A549 treated with CORT108297 at 1 μM for 4 hours (cell line): ENCODE data around the gene NPAS1. TPM values are rescaled to one million over a fixed set of nuclear protein-coding genes. Genes with fewer than 3 reads are reported as not detected.

Source experiments
- total RNA-seq: library from RNA; stranded (reverse); fragments of 200-300 nt; extraction: Qiagen RNA extraction; gene quantifications from 5 replicates; pipeline ENCODE4 v1.2.3, GENCODE V29; 2022

NPAS1 gene, protein sequence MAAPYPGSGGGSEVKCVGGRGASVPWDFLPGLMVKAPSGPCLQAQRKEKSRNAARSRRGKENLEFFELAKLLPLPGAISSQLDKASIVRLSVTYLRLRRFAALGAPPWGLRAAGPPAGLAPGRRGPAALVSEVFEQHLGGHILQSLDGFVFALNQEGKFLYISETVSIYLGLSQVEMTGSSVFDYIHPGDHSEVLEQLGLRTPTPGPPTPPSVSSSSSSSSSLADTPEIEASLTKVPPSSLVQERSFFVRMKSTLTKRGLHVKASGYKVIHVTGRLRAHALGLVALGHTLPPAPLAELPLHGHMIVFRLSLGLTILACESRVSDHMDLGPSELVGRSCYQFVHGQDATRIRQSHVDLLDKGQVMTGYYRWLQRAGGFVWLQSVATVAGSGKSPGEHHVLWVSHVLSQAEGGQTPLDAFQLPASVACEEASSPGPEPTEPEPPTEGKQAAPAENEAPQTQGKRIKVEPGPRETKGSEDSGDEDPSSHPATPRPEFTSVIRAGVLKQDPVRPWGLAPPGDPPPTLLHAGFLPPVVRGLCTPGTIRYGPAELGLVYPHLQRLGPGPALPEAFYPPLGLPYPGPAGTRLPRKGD
- total RNA-seq, result 5.3 to 8.6 TPM (median 6.4 TPM) in 5 replicates

GRCh38 chr19:47019431-47020041 is at the start of gene NPAS1:
Gene NPAS1, plus strand, starts transcription at chr19:47019837. Its CDS starts 1,211 bp downstream, at chr19:47021048.

Other genes starting within 250 kb of the NPAS1 start
- gene SLC1A5, start 231.2 kb upstream of the NPAS1 start, total RNA-seq, result 235 to 281 TPM (median 252 TPM) in 5 replicates
- 232 to 329 TPM (median 314 TPM) in 5 replicates for gene AP2S1, start 169.0 kb upstream of the NPAS1 start, total RNA-seq
- 23.0 to 30.9 TPM (median 29.0 TPM) in 5 replicates for gene ARHGAP35, start 158.8 kb upstream of the NPAS1 start, total RNA-seq
- gene TMEM160, start 28.8 kb downstream of the NPAS1 start, total RNA-seq, result 30.6 to 86.8 TPM (median 78.4 TPM) in 5 replicates
- 18.6 to 20.9 TPM (median 18.8 TPM) in 5 replicates for gene ZC3H4, start 93.9 kb downstream of the NPAS1 start, total RNA-seq
- gene SAE1, start 111.0 kb downstream of the NPAS1 start, total RNA-seq, result 204 to 243 TPM (median 210 TPM) in 5 replicates
- gene BBC3, start 211.4 kb downstream of the NPAS1 start, total RNA-seq, result 18.2 to 36.1 TPM (median 35.2 TPM) in 5 replicates
- gene CCDC9, start 236.7 kb downstream of the NPAS1 start, total RNA-seq, result 22.0 to 27.6 TPM (median 25.5 TPM) in 5 replicates